Stimulated activated CD4-positive, alpha-beta T cell treated with anti-CD3 and anti-CD28 coated beads, Interleukin-4, amount 100 ng/mL, for 1 hour (primary cell): ENCODE data around the gene AP1S1.
"Not testable (repeated sequence)": the region's sequence is repeated elsewhere in the genome, so short reads cannot be mapped to it uniquely, and the experiment has no call there.

Experiments
- DNase-seq: peaks from one replicate; pipeline ENCODE4 v3.0.0-alpha.2; 2020

Gene AP1S1

DNA sequence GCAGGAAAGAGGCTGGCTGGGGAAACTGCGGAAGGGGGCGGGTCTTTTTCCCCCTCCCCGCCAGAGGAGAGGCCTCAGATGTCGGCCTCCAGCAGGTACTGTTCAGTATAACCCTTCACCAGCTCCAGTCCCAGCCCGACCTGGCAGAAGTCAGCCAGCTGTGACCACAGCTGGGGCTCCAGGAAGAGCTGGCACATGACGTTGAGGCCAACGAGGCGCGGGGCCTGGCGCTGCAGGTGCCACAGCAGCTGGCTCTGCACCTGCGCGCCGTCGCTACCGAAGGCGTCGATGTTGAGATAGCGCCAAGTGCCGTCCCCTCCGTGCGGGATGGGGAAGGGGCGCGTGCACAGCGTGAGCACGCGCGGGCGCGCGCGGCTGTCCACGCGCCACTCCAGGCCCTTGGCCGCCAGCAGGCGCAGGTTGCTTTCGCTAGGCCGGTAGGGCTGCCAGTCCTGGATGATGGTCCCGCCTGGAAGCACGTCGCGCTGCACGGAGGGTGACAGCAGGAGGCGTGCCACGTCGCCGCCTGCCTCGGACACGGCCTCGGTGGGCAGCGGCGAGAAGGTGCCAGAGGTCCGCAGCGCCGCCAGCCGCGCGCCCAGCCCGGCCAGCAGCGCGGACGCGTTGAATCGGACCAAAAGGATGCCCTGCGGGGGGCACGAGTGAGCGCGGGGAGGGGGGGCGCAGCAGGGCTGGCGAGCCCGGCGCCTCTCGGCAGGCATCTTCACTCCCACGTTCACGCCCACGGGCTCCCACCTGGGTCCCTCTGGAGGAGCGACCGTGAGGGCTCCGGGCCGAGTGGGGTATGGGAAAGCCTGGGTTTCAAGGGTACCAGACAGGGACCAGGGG lies 18.0 kb downstream of the AP1S1 start:
- no peak for DNase-seq

DNA sequence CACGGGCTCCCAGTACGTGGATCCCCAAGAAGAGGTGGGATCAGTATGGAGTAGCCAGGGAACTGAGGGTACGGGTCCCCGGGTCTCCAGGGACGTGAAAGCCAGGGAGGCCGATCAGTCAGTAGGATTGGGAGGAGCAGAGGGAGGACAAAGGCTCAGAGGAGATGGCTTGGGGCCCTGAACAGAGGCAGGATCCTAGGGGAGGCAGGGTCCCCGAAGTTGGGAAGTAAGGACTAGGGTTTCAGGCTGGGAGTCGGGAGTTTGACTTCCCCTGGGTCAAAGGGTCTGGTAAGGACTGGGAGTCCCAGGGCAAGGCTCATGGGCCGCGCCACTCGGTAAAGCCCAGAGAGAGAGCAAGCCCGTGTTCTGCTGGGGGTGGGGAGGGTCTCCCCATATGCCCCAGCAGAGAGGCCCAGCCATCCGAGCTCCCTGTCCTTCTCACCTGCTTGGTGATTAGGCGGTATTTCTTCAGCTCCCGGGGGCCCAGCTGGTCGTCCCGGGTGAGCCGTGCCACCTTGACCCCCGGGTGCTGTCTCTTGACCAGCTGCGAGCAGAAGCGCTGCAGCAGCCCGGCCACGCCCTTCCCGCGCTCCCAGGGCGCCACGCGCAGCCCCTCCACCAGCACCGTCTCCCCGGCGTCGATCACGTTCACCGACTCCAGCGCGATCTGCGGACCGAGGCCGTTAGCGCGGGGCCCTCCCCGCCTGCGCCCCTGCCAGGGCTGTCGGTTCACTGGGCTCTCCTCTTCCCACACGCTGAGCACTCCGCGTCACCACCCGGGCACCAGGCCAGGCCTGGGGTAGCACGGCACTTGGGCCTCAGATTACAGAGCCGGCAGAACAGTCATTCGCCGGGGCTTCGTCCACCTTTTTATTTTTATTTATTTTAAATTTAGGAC lies 18.8 kb downstream of the AP1S1 start:
- DNase-seq = no peak

DNA sequence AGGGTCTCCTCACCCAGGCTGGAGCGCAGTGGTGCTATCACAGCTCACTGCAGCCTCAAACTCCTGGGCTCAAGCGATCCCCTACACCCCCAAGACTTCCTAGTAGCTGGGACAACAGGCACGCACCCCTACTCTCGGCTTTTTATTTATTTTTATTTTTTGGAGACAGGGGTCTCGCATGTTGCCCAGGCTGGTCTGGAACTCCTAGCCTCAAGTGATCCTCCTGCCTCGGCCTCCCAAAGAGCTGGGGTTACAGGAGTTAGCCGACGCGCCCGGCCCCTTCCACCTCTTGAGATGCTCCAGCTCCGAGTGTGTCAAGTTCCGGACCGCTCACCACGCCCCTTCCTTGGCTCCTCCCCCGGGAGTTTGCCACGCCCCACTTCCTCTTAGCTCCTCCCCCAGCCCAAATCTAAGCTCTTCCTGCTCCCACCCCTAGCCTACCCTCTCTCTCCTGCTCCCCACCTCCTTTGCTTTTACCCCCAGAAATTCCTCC lies 19.5 kb downstream of the AP1S1 start:
- DNase-seq = peak; percentile 60

DNA sequence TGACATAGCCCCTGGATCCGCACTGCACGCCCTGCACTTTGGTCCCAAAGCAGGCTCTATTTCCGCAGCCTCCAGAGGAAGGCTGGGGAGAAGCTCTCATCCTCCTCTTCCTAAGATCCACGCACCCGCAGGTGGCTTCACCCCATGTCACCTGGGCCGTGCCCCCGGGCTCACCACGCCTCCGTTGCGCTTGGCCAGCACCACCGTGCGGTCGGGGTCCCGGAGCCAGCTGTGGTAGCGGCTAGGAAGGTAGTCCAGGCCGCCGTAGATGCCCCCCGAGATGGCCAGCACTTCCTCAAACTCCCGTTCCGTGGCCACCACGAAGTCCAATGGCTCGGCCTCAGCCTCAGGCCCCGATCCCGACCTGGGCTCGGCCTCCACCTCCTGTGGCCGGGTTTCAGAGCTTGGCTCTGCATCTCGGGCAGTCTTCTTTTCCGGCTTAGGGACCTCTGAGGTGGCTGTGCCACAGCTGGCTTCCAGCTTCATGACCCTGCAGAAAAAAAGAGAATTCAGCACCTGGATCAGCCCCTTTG lies 20.1 kb downstream of the AP1S1 start:
- no peak for DNase-seq

DNA sequence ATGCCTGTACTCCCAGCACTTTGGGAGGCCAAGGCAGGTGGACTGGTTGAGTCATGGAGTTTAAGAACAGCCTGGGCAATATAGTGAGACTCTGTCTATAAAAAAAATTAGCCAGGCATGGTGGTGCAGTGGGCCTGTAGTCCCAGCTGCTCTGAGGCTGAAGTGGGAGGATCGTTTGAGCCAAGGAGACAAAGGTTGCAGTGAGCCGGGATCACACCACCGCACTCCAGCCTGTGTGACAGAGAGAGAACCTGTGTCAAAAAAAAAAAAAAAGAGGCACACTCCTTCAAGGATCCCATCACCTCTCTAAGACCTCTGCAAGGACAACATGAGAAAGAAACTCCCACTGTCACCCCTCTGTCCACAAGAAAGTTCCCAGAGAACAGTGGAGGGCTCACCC lies 21.4 kb downstream of the AP1S1 start:
- no peak for DNase-seq

DNA sequence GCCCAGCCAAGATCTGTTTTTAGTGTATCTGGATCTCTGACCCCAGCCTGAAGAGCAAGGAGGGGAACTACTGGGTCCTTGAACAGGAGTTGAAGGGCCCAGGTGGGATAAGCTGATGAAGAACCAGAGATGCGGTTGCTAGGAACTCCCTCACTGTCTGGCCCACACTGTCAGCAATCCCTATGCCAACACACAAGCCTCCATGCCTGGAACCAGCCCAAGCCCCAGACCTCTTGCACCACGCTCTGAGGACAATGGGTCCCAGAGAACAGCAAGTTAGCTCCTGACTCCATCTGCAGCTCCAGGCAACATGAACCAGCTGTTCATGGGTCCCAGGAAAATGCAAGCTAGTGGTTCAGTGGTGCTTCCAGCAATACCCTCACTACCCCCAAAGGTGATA lies 23.4 kb downstream of the AP1S1 start:
- no peak for DNase-seq

DNA sequence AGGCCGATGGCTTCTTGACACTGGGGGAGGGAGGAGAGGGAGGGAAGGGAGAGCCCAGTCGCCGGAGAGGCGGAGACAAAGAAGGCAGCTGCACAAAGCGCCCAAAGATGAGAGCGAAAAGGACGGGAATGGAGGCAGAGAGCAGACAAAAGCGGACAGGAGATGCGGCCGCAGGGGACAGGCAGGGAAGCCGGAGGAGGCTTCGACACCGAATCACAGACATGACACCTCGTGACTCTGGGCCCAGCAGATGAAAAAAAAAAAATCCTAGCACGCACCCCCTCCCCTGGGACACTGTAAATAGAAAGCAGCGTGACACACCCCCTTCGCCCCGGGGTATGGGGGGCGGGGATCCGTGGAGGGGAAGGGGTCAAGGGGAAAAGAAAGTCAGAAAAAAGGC lies 24.8 kb downstream of the AP1S1 start:
- no peak for DNase-seq

DNA sequence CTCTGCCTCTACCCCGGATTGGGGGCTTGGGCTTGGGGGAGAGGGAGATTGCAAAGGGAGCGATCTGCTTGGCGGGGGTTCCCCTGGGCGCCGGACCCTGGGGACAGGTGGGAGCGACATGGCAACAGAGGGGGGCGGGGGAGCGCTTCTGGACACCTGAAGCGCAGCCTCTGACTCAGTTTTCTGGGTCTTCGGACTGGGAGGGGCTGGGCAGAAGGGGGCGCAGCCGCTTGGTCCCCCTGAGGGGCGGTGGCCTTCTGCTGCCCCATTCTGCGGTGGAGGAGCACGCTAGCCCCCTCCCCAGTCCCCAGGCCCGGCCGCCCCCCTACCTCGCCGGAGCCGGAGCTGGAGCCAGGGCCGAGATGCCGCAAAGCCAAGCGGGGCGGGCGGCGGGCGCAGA lies 25.4 kb downstream of the AP1S1 start:
- no peak for DNase-seq

DNA sequence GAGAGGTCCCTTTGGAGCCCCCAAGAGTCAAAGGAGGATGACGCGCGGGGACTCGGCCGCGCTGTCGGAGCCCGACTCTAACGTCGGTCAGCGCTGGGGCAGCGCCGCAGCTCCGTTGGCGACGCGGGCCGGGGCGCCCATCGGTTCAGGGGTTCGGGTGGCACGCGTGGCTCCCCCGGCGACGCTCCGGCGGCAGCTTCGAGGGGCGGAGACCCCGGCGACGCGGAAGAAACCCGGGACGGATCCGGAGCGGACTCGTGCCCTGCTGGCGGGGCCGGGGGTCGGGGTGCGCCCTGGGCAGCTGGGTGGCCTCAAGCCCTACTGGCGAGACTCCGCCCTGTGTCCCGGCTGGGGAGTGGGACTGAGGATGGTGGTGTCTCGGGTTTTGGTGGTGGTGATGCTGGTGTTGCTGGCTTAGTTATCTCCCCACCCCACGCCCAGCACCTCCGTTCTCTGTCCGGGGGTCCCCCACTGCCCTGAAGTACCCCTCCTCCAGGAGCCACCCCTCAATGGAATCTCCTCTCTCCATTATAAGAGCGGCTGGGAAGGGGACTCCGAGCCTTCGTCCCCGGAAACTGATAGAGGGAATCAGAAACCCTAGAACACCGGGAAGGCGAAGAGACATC lies 26.0 kb downstream of the AP1S1 start, which contains the start of gene NAT16:
NAT16 (minus strand) TSS at position 164 of the 626 bp plus-strand sequence. CDS start 5,486 bp downstream, outside the sequence.
- no peak for DNase-seq

DNA sequence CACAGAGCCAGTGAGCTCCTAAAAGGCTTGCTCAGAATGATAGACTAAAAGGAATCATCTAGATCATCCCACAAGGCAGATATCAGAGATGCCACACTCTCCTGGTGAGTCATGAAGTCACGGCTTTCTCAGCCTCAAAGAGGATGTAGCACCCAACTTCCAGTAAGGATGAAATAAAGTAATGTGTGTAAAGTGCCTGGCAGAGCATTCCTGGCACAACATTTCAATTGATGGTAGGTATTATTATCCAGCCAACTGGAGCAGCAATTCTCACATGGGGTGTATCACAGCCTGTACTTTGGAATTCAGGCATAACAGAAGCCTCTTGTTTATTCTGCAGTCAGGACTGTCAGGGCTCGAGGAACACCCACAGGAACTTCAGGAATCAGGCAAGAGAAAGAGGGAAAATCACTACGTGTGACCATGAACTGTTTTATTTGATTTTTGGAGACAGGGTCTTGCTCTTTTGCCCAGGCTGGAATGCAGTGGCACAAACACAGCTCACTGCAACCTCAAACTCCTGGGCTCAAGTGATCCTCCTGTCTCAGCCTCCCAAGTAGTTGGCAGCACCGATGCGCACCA lies 31.1 kb downstream of the AP1S1 start:
- DNase-seq = no peak

DNA sequence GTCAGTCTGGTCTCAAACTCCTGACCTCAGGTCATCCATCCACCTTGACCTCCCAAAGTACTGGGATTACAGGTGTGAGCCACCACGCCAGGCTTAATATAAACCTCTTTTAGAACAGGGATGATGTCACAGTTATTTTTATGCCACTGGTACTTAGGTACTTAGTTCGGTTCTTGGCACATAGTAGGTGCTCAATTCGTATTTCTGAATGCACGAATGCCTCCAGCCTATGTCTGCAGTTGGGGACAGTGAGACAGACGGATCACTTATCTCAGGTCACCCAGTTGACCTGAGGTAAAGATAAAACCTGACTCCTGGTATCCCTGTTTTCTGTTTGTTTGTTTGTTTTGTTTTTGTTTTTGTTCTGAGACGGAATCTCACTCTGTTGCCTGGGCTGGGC lies 31.9 kb downstream of the AP1S1 start:
- no peak for DNase-seq

DNA sequence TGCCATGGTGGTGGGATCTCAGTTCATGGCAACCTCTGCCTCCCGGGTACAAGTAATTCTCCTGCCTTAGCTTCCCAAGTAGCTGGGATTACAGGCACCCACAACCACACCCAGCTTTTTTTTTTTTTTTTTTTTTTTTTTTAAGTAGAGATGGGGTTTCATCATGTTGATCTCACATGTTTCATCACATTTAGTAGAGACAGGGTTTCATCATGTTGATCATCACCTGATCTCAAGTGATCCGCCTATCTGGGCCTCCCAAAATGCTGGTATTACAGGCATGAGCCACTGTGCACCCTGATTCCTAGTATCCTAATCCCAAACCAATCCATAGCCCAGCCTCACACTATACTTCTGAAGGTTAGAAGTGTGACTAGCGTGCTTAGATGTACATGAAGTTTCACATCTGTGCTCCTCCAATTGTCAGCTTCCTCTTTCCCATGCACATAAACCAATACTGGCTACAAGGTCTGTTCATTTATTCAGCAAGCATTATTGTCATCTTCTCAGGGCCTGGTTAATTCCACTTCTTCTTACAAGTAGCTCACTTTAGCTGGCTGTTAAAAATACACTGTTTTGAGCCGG lies 32.7 kb downstream of the AP1S1 start:
- DNase-seq = no peak

DNA sequence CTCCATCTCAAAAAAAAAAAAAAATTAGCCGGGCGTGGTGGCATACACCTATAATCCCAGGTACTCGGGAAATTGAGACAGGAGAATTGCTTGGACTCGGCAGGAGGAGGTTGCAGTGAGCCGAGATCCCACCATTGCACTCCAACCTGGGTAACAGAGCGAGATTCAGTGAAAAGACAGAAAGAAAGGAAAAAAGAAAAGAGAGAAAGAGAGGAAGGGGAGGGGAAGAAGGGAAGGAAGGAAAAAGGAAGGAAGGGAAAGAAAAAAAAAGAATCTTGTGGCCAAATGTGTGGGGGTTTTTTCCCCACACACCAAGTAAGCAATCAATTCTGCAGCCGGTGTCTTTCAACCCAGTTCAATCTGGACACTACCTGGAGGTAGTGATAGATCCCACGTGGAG lies 34.8 kb downstream of the AP1S1 start:
- DNase-seq = no peak

DNA sequence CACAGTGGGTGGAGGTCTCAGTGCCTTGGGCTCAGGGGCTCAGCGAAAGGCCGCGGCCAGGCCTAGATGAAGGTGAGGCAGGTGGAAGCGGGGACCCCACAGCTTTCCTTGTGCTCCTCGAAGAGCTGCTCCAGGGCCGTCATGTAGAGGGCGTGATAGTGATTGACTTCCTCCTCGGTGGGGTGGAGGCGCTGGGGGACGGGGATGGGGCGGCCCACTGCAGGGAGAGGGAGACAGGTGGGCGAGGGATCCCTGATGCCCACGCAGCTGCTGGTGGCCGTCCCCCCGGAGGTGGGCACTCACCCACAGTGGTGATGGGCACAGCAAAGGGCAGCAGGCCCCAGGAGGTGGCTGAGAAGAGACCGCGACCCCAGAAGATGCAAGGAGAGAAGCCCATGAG lies 41.6 kb downstream of the AP1S1 start:
- no peak for DNase-seq

DNA sequence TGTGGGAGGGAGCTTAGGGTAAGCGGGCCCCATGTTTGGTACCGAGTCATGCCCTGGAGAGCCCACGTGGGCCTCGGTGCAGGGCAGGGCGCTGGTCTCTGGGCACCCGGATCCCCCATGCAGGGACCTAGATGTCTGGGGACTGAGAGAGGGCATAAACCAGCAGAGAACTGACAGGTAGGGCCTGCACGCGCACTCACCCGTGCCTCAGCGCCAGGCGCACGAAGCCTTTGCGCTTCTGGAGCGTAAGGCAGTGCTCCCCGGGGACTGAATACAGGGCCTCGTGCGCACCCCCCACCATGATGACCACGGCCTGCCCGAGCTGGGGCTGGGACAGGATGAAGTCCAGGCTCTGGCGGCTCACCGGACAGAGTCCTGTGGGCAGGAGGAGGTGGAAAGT lies 43.7 kb downstream of the AP1S1 start:
- DNase-seq = no peak

DNA sequence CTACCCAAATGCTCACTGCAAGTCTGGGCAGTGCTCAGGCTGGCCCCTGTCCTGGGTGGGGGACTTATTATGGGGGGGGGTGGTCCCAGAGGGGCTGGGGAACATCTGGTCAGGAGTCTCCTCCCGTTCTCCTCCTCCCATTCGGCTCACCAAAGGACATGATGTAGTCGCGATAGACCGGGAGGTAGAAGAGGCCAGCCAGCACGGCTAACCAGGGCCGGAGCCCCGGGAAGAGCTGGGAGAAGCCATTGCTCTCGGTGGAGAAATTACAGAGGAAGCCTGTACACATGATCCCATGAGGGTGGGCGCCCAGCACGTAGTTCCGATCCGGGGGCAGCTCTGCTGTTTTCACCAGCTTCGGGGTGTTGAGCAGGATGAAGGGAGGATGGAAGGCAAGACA lies 44.2 kb downstream of the AP1S1 start:
- DNase-seq = no peak

DNA sequence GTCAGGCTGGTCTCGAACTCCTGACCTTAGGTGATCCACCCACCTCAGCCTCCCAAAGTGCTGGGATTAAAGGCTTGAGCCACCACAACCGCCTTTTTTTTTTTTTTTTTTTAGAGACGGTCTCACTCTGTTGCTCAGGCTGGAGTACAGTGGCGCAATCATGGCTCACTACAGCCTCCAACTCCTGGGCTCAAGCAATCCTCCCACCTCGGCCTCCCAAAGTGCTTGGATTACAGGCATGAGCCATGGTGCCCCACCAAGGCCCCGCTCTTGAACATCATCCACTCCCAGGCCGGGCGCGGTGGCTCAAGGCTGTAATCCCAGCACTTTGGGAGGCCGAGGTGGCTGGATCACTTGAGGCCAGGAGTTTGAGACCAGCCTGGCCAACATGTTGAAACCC lies 45.2 kb downstream of the AP1S1 start:
- DNase-seq = not testable (repeated sequence)

DNA sequence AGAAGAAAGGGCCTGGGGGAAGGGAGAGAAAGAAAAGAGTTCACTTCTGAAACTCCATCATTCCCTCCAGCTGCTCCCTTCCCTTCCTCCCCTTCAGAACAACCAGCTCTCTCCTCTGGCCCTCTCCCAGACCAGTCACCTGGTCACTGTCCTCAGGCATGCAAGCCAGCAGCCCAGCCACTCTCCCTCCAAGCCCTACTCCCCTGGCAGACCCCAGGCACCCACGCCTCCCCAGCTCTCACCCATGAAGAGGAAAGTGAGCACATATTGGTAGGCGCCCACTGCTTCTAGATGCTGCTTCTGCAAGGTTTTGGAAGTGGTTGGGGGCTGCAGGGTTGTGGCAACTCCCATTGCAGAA lies 46.2 kb downstream of the AP1S1 start:
- DNase-seq = no peak

DNA sequence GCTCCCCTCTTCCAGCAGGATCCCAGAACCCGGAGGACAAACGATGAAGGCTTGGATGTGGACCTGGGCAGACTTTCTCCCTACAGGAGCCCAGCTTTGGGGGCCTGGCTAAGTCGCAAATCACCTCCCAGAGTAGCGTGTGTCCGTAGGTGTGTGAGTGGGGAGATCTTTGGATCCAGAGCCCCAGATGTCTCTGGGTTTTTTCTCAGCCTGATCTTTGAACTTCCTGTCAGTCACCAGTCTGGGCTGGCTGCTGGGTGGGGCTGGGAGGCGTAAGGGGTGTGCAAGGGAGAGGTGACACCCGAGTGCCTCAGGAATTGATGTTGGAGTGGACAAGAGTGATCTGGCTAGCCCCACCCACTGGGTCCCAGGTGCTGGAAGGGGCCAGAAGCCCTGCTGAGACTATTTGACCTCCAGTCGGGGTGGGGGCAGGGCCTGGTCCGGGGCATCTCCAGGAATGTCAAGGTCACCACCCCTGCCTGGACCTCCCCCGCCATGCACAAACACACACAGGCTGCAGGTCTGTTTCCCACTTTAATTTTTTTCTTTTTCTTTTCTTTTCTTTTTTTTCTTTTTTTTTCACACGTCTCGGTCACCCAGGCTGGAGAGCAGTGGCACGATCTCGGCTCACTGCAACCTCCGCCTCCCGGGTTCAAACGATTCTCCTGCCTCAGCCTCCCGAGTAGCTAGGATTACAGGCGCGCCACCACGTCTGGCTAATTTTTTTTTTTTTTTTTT lies 46.8 kb downstream of the AP1S1 start, which contains the start of gene MOGAT3:
MOGAT3 (minus strand) TSS at position 175 of the 738 bp plus-strand sequence. CDS start 182 bp downstream, outside the sequence.
- DNase-seq = no peak

DNA sequence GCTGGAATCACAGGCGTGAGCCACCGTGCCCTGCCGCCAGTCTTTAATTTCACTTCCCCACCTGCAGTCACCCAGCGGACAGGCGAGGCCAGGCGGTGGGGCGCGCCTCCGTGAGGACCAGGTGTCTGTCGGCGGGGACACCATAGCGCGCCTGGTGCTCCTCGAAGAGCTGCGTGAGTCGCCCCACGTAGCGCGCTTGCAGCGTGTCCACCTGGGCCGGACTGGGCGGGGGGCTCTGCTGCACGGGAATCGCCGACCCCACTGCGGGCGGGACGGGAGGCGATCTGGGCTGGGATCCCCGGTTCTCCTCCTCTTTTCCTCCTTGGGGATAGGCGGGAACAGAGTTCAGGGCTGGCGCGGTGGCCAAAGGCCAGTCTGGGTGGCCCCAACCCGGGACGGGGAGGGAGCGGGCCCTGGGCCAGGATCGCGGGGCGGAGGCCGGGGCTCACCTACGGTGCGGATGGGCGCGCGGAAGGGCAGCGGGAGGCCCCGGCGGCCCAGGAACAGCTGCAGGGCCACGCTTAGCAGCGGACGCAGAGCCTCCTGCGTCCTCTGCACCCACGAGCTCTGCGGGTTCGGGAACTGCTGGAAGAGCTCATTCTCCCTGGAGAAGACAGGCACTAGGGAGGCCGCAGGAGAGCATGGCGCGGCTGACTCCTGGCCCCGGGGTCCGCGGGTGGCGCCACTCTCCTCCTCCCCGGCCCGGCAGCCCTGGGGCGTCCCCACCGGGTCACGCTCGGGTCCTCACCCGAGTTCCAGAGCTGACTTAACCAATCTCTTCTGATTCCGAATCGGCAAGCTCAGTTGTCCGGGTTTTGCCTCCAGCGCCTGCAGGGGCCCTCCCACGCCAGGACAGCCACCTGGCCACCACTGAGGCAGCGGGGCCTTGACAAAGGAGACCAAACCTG lies 47.7 kb downstream of the AP1S1 start:
- DNase-seq = no peak

DNA sequence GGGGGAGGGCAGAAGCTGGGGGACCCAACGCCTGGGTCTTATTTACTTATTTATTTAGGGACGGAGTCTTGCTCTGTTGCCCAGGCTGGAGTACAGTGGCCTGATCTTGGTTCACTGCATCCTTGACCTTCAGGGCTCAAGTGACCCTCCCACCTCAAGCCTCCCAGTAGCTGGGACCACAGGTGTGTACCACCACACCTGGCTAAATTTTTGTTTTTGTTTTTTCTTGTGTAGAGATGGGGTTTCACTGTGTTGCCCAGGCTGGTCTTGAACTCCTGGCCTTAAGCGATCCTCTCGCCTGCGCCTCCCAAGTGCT lies 48.3 kb downstream of the AP1S1 start:
- DNase-seq = no peak
